ENCODE results near the gene WDR62. TPM values are rescaled to one million over a fixed set of nuclear protein-coding genes. Genes with fewer than 3 reads are reported as not detected.

WDR62 gene
- total and polyA plus RNA-seq, 7 donors: 0.81 to 7.2 (median 2.6) TPM

- ATAC-seq (no peak), DNase-seq (no peak)
- Histone ChIP-seq H3K9me3 (no peaks in the 10 kb centered on the region), H3K27ac (no peak overlapping the region), H3K27me3 (ENCODE audit: insufficient read depth in 3 of 3, low read length in 2 of 3) (no peaks in the 10 kb centered on the region), H3K36me3 (ENCODE audit: insufficient read depth in 1 of 2, low read depth in 1 of 2) (no peaks in the 10 kb centered on the region), H3K4me3 (no peak overlapping the region), H3K4me1 (peaks cover 10% of the 10 kb centered on the region)
- no peak for TF ChIP-seq CTCF (IDR thresholded peaks at IDR 0.05)
- WGBS, 3 donors: 95 to 96% (median 96%) methylated on average over 4 of the region's 4 CpGs
- intact Hi-C loops (cut with DNase I): loop anchor here in 1 of 2 donors (5.0 kb wide), 1 partner anchor 34 kb away; no protein-coding TSS in a partner anchor
Observed at GRCh38 chr19:36051637-36052036, 3.1 kb upstream of the WDR62 start.

GRCh38 chr19:36054119-36054732, 471 bp upstream of the WDR62 start, which contains the start of gene THAP8:
TSS of gene THAP8 (minus strand) at chr19:36054285. CDS start at chr19:36054217, 68 bp downstream.
- H3K36me3 ChIP-seq (ENCODE audit: insufficient read depth in 1 of 2, low read depth in 1 of 2): no peaks in the 10 kb centered on the region
- peaks cover 19% of the 10 kb centered on the region for H3K4me1 ChIP-seq
- WGBS, 3 donors: 0% methylated on average over 49 to 56 of the region's 56 CpGs
- H3K4me3 ChIP-seq: peak within 1 kb of the TSS; percentile 71
- peak within 1 kb of the TSS; percentile 90 for H3K27ac ChIP-seq
- ATAC-seq (peak; percentile 94 to 97 (median 96)), DNase-seq (peak; percentile 100)
- intact Hi-C loops (cut with DNase I): loop anchor here (2.0 to 5.0 kb wide), 4 partner anchors 37 to 117 kb away; partner anchors contain the start of genes POLR2I (in 1 of the 2), SDHAF1 (in 1 of the 2) and TBCB (in 1 of the 2)
- H3K27me3 ChIP-seq (ENCODE audit: insufficient read depth in 3 of 3, low read length in 2 of 3): no peaks in the 10 kb centered on the region
- no peaks in the 10 kb centered on the region for H3K9me3 ChIP-seq
- peak; percentile 51 for TF ChIP-seq CTCF (IDR thresholded peaks at IDR 0.05)

GRCh38 chr19:36058481-36059179, 3.9 kb downstream of the WDR62 start:
- Histone ChIP-seq H3K27me3 (ENCODE audit: insufficient read depth in 3 of 3, low read length in 2 of 3) (no peaks in the 10 kb centered on the region), H3K4me3 (no peak overlapping the region), H3K27ac (peak overlapping the region; percentile 53), H3K4me1 (peaks cover 19% of the 10 kb centered on the region), H3K9me3 (no peaks in the 10 kb centered on the region), H3K36me3 (ENCODE audit: insufficient read depth in 1 of 2, low read depth in 1 of 2) (no peaks in the 10 kb centered on the region)
- intact Hi-C loops (cut with DNase I): loop anchor here in 1 of 2 donors (5.0 kb wide), 1 partner anchor 54 kb away; the partner anchor contains the start of genes OVOL3 and POLR2I
- TF ChIP-seq CTCF (IDR thresholded peaks at IDR 0.05): no peak
- no peak for DNase-seq
- 58 to 69% (median 65%) methylated on average over 12 of the region's 12 CpGs for WGBS, 3 donors
- ATAC-seq: no peak

GRCh38 chr19:36059180-36059910, 4.6 kb downstream of the WDR62 start:
- no peak for DNase-seq
- 46 to 56% (median 47%) methylated on average over 6 of the region's 6 CpGs for WGBS, 3 donors
- H3K4me1 ChIP-seq: peaks cover 19% of the 10 kb centered on the region
- ATAC-seq: no peak
- TF ChIP-seq CTCF (IDR thresholded peaks at IDR 0.05): no peak
- no peaks in the 10 kb centered on the region for H3K27me3 ChIP-seq (ENCODE audit: insufficient read depth in 3 of 3, low read length in 2 of 3)
- H3K27ac ChIP-seq: peak overlapping the region; percentile 53
- intact Hi-C loops (cut with DNase I): loop anchor here in 1 of 2 donors (5.0 kb wide), 1 partner anchor 53 kb away; the partner anchor contains the start of genes OVOL3 and POLR2I
- H3K4me3 ChIP-seq: no peak overlapping the region
- H3K36me3 ChIP-seq (ENCODE audit: insufficient read depth in 1 of 2, low read depth in 1 of 2): no peaks in the 10 kb centered on the region
- H3K9me3 ChIP-seq: no peaks in the 10 kb centered on the region

Data from psoas muscle (tissue), 8 donors.